HG03432 (cell line): ENCODE data around the gene HACD2.

Experiments
- ATAC-seq: cut with Tn5 transposase; IDR thresholded peaks from one replicate; pipeline ENCODE4 v1.9.1; 2021; ENCODE audit warnings: mild to moderate bottlenecking, moderate library complexity; ENCODE audit not compliant: unreplicated experiment

HACD2 gene

DNA sequence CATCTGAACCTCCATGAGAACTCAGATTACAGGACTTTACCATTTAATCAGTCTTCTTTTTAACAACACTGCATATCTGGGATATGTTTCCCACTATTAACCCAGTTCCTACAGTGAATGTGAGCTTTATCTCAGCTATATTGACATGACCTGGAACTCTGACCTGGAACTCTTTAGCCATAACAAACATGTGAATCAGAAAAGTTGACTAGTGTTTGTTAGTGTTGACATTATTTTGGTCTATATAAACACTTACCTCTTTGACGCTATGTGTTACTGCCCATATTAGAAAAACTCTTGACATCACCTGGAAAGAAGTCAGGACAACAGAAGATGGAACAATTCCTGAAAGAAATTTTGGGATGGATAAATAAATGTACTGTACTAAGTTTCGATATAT lies 56.7 kb downstream of the HACD2 start:
- no peak for ATAC-seq

DNA sequence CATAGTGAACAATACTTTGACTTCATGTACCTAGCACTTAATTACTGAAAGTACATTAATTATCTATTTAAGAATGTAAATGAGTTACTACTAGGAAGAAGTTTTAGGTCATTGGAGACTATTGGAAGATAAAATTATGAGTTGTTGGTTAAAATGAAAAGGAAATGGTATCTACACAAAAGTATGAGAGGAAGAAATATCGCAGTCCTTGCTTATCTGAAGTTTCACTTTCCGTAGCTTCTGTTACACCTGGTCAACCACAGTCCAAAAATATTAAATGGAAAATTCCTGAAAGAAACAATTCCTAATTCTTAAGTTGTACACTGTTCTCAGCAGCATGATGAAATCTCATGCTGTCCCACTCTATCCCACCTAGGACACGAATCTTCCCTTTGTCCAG lies 57.8 kb downstream of the HACD2 start:
- no peak for ATAC-seq

DNA sequence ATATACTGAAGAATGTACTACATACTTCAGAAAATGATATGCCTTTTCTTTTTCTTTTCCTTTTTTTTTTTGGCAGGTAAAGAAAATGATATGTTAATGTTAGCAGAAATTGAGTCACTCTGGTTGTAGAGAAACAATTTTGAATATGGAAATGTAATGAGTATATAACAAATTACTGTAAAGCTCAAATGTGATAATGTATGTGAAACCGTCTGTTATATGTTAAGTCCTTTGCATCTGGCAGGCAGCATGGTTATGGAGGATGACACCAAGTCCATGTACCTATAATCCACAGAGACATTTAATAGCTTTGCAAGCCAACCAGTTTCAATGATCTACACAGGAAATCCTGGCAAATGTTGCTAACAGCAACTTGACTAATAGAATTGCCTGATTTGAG lies 58.4 kb downstream of the HACD2 start:
- ATAC-seq, result no peak

DNA sequence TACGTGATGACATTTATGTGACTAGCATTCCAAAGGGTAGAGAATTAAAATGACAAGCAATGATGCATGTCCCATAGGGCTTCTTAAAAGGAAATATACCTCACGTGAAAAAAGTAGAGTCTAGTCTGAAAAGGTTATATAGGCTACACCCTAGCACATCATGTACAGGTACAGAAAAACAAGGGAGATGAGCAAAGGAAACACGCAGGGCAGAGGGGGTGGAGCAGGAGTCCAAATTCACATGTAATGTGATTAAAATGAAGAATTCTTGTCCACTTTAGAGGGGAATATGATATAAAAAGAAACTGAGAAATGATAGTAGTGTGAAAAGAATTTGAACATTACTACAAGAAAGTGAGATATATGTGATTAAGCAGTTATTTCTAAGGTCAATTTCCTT lies 59.4 kb downstream of the HACD2 start:
- ATAC-seq, result no peak

DNA sequence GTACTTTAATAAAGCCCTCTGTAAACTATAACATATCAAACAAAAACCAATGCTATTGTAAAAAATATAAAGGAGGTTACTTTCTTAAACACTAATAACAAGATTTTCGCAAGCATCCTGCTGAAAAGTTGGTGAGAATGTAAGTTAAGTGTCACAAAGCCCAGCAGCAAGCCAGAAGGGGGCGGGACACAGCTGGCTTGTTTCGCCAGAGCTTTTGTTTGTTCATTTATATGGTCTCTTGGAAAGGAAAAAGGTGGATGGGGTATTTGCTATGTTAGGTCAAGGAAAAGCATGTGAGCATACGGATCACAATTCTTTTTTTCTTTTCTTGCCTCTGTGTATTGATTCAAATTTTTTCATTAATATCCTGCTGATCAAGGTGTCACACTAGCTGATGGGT lies 59.9 kb downstream of the HACD2 start:
- no peak for ATAC-seq

DNA sequence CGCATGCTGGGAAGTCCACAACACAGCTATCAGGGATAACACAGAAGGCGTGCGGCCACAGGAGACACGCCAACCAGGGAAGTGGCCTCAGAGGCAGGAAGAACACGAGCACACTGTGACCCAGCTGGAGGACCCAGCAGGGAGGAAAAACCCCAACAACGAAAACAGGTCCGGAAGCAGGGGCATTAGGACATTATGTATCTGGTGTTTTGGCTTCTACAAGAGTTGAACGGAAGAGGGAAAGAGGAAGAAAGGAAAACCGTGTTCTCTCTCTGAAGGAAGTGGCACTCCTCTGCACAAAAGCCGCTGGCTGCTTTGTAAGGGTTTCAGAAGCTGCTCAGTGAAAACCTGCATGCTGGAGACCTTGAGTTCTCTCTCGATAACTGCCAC lies 61.8 kb downstream of the HACD2 start:
- no peak for ATAC-seq

DNA sequence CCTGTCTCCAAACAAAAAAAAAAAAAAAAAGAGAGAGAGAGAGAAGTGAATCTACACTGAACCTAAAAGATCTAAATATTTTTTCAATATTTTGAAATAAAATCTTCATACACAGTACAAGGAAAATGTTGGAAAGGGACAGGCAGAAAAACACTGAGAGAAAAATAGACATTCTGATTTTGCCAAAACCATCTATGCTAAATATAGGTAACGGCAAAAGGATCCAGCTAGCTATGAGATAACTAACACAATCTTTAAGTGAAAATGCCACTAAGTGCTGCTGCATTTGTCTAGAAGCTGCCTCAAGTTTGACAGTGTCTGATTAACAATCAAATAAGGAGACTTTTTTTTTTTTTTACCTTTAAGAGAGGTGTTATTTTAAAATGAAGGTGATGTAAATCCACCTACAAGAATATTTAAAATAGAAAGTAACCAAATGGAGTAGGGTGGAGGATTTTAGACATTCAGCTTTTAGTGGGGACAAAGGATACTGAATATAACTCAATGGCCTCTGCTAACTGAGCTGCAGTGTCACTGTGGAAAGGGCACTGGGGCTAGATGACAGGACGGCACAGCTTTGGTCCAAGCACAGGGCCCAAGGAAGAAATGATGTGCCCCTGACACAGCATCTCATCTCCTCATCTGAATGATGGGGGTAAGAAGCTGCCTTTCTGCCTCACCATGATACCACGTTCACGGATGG lies 62.4 kb downstream of the HACD2 start:
- ATAC-seq, result no peak

DNA sequence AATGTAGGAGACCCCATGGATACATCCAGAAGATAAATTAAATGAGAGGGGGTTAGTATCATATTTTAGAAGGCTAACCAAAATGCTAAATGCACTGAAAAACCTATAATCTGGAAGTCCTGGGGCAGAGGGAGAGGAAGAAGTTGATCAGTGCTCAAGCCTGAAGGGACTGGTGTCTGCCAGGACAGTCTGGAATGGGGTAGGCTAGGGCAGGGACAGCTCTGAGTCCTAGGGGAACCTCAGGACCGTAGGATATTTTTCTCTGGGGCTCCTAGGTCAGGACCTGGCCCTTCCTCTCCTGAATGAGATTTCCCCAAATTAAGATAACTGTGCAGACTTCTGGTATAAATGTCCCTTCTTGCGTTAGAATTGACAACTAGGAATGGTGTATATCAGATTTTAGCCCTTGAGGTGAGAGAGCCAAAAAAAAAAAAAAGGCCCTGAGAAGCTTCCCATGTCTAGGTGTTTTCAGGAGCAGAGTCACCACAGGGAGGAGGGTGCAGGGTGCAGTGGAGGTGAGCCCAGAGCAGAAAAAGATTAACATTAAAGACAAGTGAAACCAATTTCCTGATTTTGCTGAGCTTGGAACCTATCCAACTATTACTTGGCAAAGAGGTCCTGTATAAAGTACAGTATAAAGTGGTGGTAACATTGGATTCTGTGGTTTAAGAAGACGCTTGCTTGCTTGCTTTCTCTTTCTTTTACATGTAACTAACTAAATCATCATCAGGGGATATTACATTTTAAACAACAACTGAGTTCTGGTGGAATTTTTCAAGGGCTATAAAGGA lies 63.5 kb downstream of the HACD2 start:
- no peak for ATAC-seq

DNA sequence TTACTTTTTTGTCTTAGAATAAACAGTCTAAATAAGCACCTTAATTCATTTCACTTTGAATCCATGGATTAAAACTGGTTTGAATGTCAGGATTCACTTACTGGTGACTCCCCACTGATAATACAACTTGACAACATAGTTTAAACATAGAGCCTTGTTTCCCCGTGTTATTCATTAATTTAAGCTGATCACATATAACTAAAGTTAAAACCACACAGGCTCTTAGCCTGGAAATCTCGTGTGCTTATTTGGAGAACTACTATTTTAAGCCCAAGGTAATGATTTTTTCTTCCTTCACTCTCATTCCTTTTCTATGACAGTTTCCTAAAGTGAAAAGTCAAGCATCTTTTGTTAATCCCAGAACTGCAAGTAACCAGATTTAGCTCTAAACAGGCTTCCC lies 64.2 kb downstream of the HACD2 start:
- ATAC-seq, result no peak

DNA sequence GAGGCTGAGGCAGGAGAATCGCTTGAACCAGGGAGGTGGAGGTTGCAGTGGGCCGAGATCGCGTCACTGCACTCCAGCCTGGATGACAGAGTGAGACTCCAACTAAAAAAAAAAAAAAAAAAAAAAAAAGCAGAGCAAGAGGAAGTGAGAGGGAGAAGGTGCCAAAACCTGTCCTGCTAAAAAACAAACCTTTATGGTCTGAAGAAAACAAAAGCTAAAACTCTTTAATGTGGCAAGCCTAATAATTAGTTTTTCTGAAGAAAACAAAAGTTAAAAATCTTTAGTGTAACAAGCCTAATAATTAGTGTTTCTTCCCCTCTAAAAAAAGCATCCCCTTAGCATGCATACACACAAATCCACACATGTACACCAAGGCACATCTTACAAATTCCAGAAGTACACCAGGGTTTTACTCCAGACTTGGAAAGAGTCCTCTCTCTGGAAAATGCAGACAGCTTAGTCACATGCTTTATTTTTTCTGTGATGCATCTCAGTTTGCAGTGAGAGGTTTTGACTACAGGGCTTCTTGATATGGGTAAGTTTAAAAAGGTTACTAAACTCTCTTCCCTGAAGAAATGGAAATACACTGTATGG lies 65.9 kb downstream of the HACD2 start:
- ATAC-seq, result no peak

DNA sequence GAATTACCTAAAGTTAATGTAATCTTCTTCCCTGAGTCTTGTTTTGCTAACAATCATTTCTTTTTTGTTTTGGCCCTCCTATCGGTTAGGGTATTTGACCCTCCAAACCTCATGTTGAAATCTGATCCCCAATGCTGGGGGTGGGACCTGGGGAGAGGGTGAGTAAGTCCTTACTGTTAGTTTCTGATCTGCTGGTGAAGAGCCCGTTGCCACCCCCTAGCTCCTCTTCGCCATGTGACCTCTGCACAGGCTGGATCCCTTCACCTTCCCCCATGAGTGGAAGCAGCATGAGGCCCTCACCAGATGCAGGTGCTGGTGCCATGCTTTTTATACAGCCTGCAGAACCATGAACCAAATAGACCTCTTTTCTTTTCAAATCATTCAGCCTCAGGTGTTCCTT lies 73.1 kb downstream of the HACD2 start:
- ATAC-seq, result no peak

DNA sequence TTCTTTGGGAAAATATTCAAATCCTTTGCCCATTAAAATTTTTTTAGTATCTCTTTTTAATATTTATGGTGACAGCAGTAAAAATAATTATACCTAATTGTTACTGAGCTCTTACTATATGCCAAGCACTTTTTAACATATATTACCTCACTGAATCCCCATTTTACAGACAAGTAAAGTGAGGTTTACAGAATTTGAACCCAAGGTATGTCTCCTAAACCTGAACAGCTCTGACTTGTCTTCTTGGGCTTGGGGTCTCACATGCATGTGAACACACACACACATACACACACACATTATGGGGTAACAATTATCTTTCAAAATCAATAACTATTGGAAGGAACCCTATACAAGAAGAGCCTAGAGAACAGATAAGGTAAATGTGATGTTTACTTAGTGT lies 73.8 kb downstream of the HACD2 start:
- ATAC-seq, result no peak

DNA sequence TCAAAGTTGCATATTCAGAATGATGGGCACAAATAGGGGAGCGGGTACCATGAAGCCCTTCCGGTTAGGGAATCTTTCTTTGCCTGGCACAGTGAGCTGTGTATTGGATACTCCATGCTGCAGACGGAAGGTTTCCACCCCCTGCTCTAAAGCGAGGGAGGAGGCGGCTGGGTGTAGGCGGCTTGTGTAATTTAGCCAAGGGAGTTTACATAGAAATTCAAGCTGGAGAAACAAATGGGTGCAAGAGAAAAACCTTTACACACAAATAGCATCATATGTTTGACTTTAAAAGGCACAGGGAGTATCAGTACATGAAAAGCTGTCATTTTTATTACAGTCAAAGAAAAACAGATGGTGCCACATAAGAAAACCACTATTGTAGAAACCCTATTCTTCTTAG lies 76.7 kb downstream of the HACD2 start:
- no peak for ATAC-seq

DNA sequence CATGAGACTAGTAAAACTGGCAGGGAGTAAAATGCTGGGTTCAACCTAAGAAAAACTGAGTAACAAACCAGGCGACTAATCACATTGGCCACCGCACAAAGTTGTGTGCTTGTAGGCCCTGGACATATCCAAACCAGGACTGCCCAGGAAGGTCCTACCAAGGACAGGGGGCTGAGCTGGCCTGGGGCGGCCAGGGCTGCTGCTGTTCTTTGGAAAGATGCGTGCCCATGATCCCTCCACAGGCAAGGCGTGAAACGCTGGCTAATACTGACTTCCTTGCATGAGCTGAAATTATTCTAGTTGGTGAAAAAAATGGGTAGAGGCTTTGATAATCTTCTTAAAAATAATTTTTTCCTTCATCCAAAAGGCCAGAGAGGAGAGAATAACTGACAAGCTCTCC lies 79.0 kb downstream of the HACD2 start:
- no peak for ATAC-seq

DNA sequence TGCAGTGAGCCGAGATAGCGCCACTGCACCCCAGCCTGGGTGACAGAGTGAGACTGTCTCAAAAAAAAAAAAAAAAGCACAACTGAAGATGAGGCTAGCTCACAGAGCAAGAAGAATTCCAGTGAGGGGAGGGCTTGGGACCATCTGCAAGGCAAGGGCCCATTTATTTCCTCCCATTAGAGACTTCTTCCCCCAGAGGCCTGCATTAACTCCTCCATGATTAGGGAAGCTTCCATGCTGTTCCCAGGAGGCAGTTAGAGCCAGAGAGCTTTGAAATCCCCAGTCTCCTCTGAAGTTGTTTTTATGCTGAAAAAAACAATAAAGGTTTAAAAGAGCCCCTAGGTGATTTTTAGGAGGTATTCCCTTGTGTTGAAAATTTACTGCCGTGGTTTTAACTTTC lies 81.7 kb downstream of the HACD2 start:
- no peak for ATAC-seq

DNA sequence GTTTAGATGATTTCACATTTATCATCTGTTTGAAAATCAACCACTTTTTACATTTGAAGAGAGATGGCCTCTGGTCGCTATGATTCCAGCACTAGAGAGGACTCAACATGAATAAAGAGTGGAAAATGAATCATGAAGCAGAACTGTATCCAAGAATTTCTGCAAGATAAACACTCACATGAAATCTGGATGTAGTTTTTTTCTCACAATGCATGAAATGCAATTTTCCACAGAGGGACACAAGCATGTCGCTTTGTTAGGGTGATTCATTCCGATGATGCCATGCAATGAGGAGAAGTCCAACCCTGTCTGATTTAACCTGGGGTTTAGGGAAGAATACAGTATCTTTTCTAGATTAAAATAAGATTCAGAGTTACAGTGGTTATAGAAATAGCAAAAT lies 85.5 kb downstream of the HACD2 start:
- ATAC-seq, result no peak

DNA sequence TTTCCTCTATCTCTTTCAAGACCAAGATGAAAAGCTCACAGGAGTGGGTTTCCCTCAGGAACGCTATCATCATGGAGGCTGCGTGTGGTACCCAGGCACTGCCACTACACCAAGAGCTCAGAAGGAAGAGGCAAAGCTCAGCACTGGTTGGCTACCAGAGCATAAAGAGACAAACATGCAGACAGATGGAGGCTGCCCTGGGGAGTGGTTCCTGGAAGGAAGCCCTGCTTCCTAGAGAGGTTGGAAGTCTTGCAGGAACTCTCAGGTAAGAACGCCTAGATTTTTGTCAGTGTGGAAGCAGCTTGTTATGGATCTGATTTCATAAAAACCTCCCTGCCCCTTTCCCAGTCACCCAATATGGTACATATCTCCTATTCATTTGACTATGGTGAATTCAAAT lies 86.1 kb downstream of the HACD2 start:
- no peak for ATAC-seq

DNA sequence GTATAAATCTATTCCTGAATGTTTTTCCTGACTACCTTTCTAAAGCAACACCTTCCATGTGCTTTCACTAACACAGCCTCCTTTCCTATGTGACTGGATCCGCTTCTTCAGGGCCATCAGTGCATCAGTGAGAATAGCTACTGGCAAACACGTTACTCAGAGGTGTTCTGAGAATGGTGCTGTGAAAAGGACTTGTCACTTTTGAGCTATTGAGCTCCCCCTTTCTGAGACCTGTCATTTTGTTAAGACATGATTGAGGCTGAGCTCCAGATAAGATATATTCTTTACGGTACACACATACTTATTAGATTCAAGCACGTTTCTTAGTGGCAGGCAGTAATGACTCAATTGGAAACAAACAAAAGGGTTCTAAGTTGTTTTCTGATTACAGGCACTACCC lies 90.9 kb downstream of the HACD2 start:
- no peak for ATAC-seq

DNA sequence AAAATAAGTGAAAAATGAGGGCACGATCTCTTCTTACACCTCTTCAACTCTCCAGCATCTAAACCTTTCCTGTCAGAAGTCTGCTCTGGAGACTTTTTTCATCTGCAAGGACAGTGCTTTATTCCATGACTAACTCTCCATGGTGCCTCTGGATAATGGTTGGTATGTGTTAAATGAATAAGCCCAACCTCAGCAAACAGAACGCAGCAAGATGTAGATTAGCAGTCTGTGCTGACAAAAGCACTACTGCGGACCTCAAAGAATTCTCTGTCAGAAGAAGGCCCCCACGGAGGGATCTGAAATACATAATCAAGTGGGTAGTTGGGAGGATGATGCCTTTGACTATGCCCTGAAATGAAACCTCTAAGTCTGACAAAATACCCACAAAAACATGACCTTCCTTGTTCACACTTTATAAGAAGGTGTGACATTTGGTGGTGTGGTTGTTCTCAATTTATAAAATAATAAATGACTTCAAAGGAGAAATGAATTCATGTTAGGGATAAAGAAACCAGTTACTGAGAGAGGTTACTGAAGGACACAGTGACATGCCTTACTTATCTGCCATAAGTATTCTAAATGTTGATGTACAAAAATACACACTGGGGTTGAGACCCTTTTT lies 92.8 kb downstream of the HACD2 start:
- no peak for ATAC-seq

DNA sequence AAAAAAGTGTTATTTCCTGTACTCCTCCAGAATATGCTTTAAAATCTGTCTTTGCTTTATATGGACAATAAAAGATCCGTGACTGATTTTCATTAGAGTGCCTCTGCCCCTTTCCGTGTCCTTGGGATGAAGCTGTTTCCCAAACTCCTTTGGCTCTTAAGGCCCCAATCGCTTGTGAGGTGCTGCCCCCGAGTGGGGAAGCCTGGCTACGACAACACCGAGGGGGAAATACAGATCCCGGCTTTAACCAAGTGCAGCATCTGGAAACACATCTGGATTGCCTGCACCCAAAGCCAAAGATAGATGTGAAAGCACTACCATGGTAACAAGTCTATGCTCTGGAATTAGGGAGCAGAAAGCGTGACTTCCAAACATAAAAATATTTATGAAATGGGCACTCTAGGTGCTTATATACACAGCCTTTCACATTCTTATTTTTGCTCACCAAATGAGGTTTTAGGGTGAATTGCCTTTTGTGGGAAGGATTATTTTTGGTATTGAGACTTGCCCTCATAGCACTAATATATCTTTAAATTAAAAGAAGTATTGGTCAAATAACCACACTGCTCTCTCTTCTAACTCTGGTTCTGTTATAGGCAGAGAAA lies 95.4 kb downstream of the HACD2 start:
- ATAC-seq, result no peak

DNA sequence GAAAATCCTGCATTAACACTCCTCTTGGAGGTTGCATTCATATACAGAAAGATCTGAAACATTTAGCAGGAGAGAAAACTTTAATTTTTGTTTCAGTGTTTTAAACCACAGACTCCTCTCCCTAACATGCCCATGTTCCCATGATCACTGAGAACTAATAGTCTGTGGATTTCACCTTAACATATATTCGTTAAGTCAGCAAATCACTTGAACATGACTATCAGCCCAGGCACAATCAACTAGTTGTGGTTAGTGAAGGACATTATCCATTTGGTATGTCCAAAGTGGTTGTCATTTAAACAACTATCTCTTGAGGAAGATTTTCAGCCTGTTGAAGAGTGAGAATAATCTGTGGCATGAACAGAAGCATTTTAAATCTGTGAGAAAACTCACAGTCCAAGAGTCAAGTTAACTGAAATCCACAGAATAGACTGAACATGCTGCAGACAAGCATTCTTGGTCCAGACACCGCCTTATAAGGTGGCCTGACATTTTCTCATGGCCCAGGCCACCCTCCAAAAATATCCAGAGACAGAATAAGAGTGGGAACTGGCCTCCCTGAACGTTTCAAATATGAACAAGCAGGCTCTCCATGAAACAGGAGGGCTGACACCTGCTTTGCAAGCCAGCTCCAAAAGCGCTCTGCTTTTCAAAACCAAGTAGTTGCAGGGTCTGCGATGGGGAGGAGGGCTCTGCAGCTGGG lies 96.1 kb downstream of the HACD2 start:
- no peak for ATAC-seq
